Activated naive CD4-positive, alpha-beta T cell treated with anti-CD3 and anti-CD28 coated beads, Interleukin-2, amount 50 U/mL, for 72 hours (primary cell): ENCODE results near the gene TTYH2. TPM values are rescaled to one million over a fixed set of nuclear protein-coding genes. Genes with fewer than 3 reads are reported as not detected.

Source experiments
- ATAC-seq, 2 donors: fragments of 150-1000 bp; cut with Tn5 transposase; 2 replicates each; pipeline ENCODE4 v1.10.0; 2021; ENCODE audit warnings: mild to moderate bottlenecking in 2 of 2, moderate library complexity in 2 of 2
- DNase-seq, 2 donors: peaks; one replicate each; pipeline ENCODE4 v3.0.0; 2021 to 2022; ENCODE audit warnings: low spot score in 2 of 2
- H3K27ac Mint-ChIP-seq, 2 donors: one replicate each; pipeline ENCODE4 v1.8.0; 2022; ENCODE audit warnings: mild to moderate bottlenecking in 2 of 2, mixed read lengths in 2 of 2
- H3K36me3 Mint-ChIP-seq, 2 donors: one replicate each; pipeline ENCODE4 v1.8.0; 2022; ENCODE audit warnings: mixed read lengths in 2 of 2
- H3K9me3 Mint-ChIP-seq, 2 donors: one replicate each; pipeline ENCODE4 v1.8.0; 2022; ENCODE audit warnings: mixed read lengths in 2 of 2
- total RNA-seq, 2 donors: library from RNA; stranded (reverse); gene quantifications; one replicate each; pipeline ENCODE4 v1.2.3, GENCODE V29; 2022

Gene TTYH2
- total RNA-seq, 2 donors from 2014 or later: 2.2 to 5.6 TPM

DNA sequence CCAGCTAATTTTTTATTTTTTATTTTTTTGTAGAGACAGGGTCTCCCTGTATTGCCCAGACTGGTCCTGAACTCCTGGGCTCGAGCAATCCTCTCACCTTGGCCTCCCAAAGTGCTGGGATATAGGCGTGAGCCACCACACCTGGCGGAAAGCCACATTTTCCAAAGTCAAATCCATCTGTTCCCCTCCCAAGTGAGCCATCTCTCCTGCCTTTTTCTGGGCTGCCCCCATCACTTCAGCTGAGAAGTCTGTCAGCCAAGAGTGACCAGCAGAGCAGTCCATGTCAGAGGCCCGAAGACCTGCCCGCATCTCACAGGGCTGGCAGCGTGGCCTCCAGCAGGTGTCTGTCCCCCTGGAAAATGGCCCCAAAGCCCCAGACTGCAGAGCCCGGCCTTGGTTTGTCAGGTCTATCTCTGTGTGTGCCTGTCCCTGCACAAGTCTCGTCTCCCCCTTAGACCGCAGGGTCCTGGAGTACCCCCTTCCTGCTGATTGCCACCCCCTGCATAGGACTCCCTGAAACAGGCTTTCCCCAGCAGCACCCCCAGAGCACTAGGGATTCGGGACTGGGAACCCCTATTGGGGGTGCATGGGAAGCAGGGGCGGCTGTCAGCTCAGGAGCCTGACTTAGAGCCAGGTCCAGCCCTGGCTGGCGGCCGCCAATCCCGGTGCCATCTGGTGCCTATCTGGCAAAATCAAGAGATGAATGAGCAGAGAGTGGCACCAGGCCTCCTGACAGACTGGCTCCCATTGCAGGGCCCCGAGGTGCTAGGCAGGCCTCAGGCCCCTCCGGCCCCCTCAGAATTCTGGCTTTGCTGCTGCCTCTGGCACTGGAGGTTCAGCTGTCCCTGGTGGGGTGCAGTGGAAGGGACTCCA is 7.8 kb downstream of the TTYH2 start:
- H3K27ac Mint-ChIP-seq: peak overlapping the region in 1 of 2 donors; percentile 35
- no peaks in the 10 kb centered on the region for H3K36me3 Mint-ChIP-seq
- no peak for ATAC-seq
- no peak for DNase-seq
- no peaks in the 10 kb centered on the region for H3K9me3 Mint-ChIP-seq

DNA sequence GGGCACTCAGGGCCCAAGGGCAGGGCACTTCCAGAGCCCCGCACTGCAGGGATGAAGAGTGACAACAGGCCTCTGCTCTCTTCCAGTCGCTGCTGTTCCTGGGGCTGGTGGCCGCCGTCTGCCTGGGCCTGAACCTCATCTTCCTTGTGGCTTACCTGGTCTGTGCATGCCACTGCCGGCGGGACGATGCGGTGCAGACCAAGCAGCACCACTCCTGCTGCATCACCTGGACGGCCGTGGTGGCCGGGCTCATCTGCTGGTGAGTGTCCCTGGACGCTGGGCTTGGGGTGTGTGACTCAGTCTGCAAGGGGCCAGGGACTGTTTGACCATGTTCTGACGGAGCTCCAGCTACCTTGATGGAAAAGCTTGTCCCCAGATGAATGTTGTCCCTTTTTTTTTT is 9.0 kb downstream of the TTYH2 start:
- no peaks in the 10 kb centered on the region for H3K36me3 Mint-ChIP-seq
- DNase-seq (no peak), ATAC-seq (no peak)
- H3K27ac Mint-ChIP-seq: peak overlapping the region in 1 of 2 donors; percentile 61
- H3K9me3 Mint-ChIP-seq: no peaks in the 10 kb centered on the region

- Mint-ChIP-seq H3K27ac (no peak overlapping the region), H3K36me3 (no peaks in the 10 kb centered on the region), H3K9me3 (no peaks in the 10 kb centered on the region)
- no peak for ATAC-seq
- DNase-seq: no peak
Measured at GRCh38 chr17:74223901-74224300, 10.5 kb downstream of the TTYH2 start.

DNA sequence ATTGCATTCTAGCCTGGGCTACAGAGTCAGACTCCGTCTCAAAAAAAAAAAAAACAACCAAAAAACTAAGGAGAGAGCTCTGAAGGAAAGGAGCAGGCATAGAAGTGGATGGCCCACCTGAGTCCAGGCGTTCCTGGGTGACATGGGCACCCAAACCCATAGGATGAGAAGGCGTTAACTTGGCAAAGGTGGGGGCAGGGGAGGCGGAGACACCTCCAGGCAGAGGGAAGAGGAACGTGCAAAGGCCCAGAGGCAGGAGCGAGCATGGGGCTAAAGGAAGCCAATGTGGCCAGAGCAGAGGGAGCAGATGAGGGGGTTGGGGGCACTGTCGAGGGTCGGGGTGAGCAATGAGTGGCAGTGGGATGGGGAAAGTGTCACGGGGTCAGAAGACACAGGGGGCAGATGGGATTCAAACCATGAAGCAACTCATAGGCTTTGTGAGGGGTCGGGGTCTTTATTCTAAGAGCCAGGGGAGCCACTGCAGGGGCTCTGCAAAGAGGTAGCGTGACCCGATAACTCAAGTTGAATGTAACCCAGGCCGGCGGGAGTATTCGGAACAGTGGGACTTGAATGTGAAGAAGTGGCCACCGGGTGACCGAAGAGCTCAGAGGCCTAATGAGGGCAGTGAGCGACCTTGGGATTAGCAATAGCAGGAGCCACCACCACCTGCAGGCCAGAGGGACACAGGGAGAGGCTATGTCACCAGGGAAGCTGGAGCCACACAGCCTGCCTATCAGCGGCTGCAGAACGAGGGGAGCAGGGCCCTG is 11.8 kb downstream of the TTYH2 start:
- Mint-ChIP-seq H3K27ac (peak overlapping the region in 1 of 2 donors; percentile 87), H3K9me3 (no peaks in the 10 kb centered on the region), H3K36me3 (no peaks in the 10 kb centered on the region)
- ATAC-seq (no peak), DNase-seq (no peak)

- no peak for DNase-seq
- H3K27ac Mint-ChIP-seq: peak overlapping the region in 1 of 2 donors; percentile 25
- no peaks in the 10 kb centered on the region for H3K9me3 Mint-ChIP-seq
- no peaks in the 10 kb centered on the region for H3K36me3 Mint-ChIP-seq
- no peak for ATAC-seq
Measured at GRCh38 chr17:74226252-74226651, 12.9 kb downstream of the TTYH2 start.

- Mint-ChIP-seq H3K9me3 (no peaks in the 10 kb centered on the region), H3K27ac (no peak overlapping the region), H3K36me3 (no peaks in the 10 kb centered on the region)
- no peak for ATAC-seq
- DNase-seq: no peak
Measured at GRCh38 chr17:74227271-74228080, 14.1 kb downstream of the TTYH2 start.

- DNase-seq: no peak
- H3K9me3 Mint-ChIP-seq: no peaks in the 10 kb centered on the region
- peak overlapping the region in 1 of 2 donors; percentile 23 for H3K27ac Mint-ChIP-seq
- H3K36me3 Mint-ChIP-seq: no peaks in the 10 kb centered on the region
- ATAC-seq: no peak
Measured at GRCh38 chr17:74228306-74228978, 15.1 kb downstream of the TTYH2 start.

DNA sequence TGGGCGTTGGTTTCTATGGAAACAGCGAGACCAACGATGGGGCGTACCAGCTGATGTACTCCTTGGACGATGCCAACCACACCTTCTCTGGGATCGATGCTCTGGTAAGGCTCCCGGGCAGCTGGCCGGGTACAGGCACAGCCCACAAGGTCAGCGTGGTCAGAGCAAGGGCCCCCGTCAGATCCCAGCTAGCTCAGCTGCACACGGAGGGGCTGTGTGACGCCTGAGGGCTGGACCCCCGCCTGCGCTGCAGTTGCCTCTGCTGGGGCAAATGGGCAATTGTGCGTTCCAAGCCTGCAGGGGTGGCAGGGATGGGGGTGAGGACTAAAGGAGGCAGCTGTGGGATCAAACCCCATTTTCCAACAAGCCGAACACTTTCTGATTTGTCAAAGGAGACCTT is 17.5 kb downstream of the TTYH2 start:
- Mint-ChIP-seq H3K27ac (no peak overlapping the region), H3K9me3 (no peaks in the 10 kb centered on the region), H3K36me3 (no peaks in the 10 kb centered on the region)
- no peak for ATAC-seq
- no peak for DNase-seq

DNA sequence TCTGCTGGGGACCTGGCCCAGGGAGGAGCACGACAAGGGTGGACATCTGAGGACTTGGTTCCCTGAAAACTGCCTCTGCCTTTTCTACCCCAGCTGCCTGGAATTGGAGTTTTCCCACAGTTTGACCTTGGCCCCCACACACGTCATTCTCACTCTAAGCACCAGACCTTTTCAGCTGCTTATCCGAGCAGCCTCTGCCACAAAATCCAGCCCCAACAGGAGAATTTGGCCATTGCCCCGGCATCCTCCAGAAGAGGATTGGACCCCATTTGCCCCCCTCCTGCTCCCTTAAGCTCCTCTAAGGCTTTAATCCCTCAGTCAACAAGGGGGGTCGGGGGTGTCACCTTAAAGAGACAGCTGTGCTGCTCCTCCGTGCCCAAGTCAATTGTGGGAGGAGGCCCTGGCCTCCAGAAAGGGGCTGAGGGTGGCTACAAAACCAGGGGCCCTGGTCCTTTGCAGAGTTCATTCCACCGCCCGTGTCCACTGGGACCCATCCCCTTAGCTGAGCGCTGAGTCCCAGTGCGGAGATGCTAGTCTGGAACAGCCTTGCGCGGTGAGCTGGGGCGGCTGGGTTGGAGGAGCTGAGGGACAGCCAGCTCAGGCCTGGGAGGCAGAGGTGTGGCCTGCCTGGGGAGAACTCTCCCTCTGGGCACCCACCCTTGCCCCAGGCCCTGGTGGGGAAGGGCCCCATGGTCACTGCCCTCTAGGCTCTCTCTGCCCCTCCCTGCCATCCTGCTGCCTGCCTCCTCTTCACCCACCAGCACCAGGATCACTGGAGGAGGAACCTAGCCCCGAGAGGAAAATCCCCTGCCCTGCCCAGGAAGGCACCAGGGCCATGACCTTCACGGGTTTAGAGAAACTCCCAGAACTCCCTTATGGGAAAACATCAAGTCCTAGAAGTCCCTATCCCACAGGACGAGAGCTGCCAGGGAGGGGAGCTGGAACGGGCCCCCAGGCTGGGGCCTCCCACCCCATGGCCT is 18.8 kb downstream of the TTYH2 start:
- DNase-seq (no peak), ATAC-seq (no peak)
- Mint-ChIP-seq H3K27ac (no peak overlapping the region), H3K36me3 (no peaks in the 10 kb centered on the region), H3K9me3 (no peaks in the 10 kb centered on the region)

DNA sequence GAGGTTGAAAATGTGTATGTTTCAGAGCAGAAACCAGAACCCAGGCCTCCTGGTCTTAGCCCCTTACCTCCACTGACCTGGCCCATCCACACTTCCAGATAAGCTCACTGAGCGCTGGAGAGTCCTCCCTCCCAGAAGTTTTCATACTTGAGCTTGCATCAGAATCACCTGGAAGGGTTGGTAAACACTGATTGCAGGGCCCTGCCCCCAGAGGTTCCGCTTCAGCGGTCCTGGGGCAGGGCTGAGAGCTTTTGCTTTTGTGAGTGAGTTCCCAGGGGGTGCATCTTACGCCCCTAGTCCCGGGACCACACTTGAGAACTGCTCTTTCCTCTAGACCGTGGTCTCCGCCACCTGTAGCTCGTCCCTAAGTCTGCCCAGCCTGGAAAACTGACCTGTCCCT is 20.6 kb downstream of the TTYH2 start:
- Mint-ChIP-seq H3K36me3 (no peaks in the 10 kb centered on the region), H3K27ac (peak overlapping the region in 1 of 2 donors; percentile 38), H3K9me3 (no peaks in the 10 kb centered on the region)
- no peak for ATAC-seq
- DNase-seq: no peak

DNA sequence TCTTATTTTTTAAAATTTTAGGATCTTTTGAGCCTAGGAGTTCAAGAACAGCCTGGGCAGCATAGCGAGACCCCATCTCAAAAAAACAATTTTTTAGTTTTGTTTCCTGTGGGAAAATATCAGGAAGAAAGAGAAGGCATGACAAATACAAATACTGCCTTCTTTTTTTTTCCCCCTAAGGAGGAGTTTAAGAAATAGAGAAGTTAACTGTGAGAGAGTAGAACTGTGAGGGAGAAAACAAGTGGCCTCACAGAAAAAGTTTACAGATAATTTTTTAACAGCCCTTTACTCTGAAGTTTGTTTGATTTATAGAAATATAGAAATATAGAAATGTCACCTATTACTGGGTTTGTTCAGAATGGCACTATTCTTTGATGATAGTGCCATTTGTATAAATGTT is 21.1 kb downstream of the TTYH2 start:
- Mint-ChIP-seq H3K9me3 (no peaks in the 10 kb centered on the region), H3K27ac (peak overlapping the region in 1 of 2 donors; percentile 38), H3K36me3 (no peaks in the 10 kb centered on the region)
- DNase-seq (no peak), ATAC-seq (no peak)

GRCh38 chr17:74235040-74235581 is 21.7 kb downstream of the TTYH2 start:
- DNase-seq (no peak), ATAC-seq (peak in 1 of 2 donors; percentile 59)
- Mint-ChIP-seq H3K36me3 (no peaks in the 10 kb centered on the region), H3K9me3 (no peaks in the 10 kb centered on the region), H3K27ac (peak overlapping the region in 1 of 2 donors; percentile 38)

DNA sequence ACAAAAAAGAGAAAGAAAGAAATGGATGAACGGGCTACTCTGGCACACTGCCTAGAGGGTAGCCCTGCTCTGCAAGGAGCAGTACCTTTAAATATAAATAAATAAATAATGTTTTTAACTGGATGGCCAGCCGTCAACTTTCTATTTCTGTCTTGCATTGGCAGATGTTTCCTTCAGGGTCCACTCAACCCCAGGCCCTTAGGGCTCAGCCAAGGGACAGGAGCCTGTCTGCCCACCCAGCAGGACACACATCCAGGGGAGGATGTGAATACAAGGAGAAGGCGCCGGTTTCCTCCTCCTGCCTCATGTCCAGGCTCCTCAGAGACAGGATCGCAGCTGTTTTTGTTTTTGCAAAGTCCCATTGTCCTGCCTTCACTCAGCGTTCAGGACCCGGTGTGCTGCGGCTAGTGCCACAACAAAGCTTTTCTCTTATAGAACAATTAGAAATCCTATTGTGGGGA is 22.6 kb downstream of the TTYH2 start:
- no peak for ATAC-seq
- H3K9me3 Mint-ChIP-seq: no peaks in the 10 kb centered on the region

DNA sequence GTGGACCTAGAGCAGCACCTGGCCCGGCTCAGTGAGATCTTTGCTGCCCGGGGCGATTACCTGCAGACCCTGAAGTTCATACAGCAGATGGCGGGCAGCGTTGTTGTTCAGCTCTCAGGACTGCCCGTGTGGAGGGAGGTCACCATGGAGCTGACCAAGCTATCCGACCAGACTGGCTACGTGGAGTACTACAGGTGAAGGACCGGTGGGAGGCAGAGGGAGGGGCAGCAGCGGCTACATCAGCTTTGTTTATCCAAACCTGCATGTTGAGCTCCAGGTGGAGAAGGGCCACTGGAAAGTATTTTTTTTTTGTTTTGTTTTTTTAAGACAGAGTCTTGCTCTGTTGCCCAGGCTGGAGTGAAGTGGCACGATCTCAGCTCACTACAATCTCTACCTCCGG is 23.9 kb downstream of the TTYH2 start:
- H3K36me3 Mint-ChIP-seq: no peaks in the 10 kb centered on the region
- ATAC-seq (no peak), DNase-seq (no peak)
- no peak overlapping the region for H3K27ac Mint-ChIP-seq
- no peaks in the 10 kb centered on the region for H3K9me3 Mint-ChIP-seq

More for the DNA sequence above, 22.6 kb downstream of the TTYH2 start:
- H3K36me3 Mint-ChIP-seq: no peaks in the 10 kb centered on the region
- DNase-seq: no peak
- H3K27ac Mint-ChIP-seq: no peak overlapping the region

DNA sequence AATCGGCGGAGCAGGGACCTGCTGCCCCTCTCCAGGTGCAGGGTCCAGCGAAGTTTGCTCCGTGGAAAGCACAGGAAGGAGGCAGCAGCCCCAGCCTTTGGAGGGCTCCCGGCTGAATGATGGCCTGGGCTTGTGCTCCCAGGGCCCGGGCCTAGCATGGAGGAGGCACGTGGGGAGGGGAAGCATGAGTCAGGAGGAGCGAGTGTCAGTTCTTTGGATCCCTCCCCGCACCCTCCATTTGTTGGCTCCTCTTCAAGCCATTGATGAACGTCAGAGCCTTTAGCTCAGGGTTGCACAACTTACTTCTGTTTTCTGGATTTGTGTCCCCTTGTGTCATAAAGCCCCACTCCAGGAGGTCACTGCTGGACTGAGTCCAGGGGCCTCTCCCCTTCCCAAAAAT is 25.8 kb downstream of the TTYH2 start:
- no peak overlapping the region for H3K27ac Mint-ChIP-seq
- no peaks in the 10 kb centered on the region for H3K9me3 Mint-ChIP-seq
- DNase-seq (no peak), ATAC-seq (no peak)
- no peaks in the 10 kb centered on the region for H3K36me3 Mint-ChIP-seq
